ENCODE measurements around the gene KCNIP2. TPM values are rescaled to one million over a fixed set of nuclear protein-coding genes. Genes with fewer than 3 reads are reported as not detected.

Gene KCNIP2
- polyA plus RNA-seq, 1 of the 3 experiments (the other 2 are of a cell fraction): 1.0 TPM

GRCh38 chr10:101840102-101840684 lies 3.4 kb downstream of the KCNIP2 start:
- no peak overlapping the region for H3K4me2 ChIP-seq
- POLR2A ChIA-PET: interaction anchor here (1.1 to 2.7 kb wide), 4 partner anchors 7 to 170 kb away, joined by 3 to 10 read pairs (median 4); partner anchors contain the start of gene OGA
- CTCF ChIA-PET: interaction anchor here (0.6 to 13.4 kb wide), 50 partner anchors 10 to 662 kb away, joined by 3 to 301 read pairs (median 6); partner anchors contain the start of genes ARMH3, HPS6, NPM3 and OGA

More at GRCh38 chr10:101840102-101840684, 3.4 kb downstream of the KCNIP2 start:
- Histone ChIP-seq H2AFZ (ENCODE audit: low read depth) (no peak overlapping the region), H3K27ac (ENCODE audit: low read depth in 2 of 2, low read length in 1 of 2) (no peak overlapping the region), H3K27me3 (ENCODE audit: insufficient read depth) (no peaks in the 10 kb centered on the region), H3K4me3 (ENCODE audit: low read depth in 2 of 2, low read length in 1 of 2) (peak overlapping the region in 1 of 2 experiments; percentile 45; a peak in 1 of 4 replicates), H3K36me3 (replicated peaks in 1 of 2; ENCODE audit: control insufficient read depth in 1 of 2, insufficient read depth in 2 of 2, low read length in 1 of 2) (no peaks in the 10 kb centered on the region), H3K79me2 (ENCODE audit: insufficient read depth) (peaks cover 5% of the 10 kb centered on the region; the same call in 1 of the 2 replicates), H3F3A (replicated peaks; ENCODE audit: insufficient read depth) (peaks cover 9% of the 10 kb centered on the region), H3K9ac (no peak overlapping the region), H3K4me1 (ENCODE audit: control insufficient read depth in 1 of 2, insufficient read depth in 2 of 2, low read depth in 1 of 2, low read length in 1 of 2) (peaks cover 0 to 16% of the 10 kb centered on the region in 2 experiments; a peak in 1 of 4 replicates), H3K9me2 (no peaks in the 10 kb centered on the region), H4K20me1 (ENCODE audit: insufficient read depth) (0 out of 2 replicates have a peak, but pooled peaks cover 4% of the 10 kb centered on the region), H3K9me3 (no peaks in the 10 kb centered on the region)
- DNase-seq: peak; percentile 36
- no peak for TF ChIP-seq USF1 (IDR thresholded peaks at IDR 0.05; ENCODE audit: borderline replicate concordance, low read depth)
- no peak for TF ChIP-seq CHD2 (IDR thresholded peaks at IDR 0.05; ENCODE audit: low read length, partially characterized antibody)
- no peak for TF ChIP-seq TEAD4 (IDR thresholded peaks at IDR 0.05; ENCODE audit: borderline replicate concordance, insufficient read depth)
- TF ChIP-seq ZBTB33 (IDR thresholded peaks at IDR 0.05; ENCODE audit: borderline replicate concordance, low read depth): no peak
- no peak for TF ChIP-seq FOXM1 (IDR thresholded peaks at IDR 0.05; ENCODE audit: low read depth)
- TF ChIP-seq CTCF (IDR thresholded peaks at IDR 0.05): no peak
- 41% methylated on average over 19 of the region's 19 CpGs for WGBS (ENCODE audit: low lambda C conversion rate)
